Body of pancreas (tissue), 4 donors: ENCODE results near the gene PRUNE2. TPM values are rescaled to one million over a fixed set of nuclear protein-coding genes. Genes with fewer than 3 reads are reported as not detected.

Experiments used
- ATAC-seq: fragments of 150-250 bp; one replicate; pipeline ENCODE4 v1.9.1; 2016
- DNase-seq, 4 donors: peaks; one replicate each; pipeline ENCODE4 v3.0.0-alpha.2; 2019
- H3K27ac ChIP-seq, 4 donors: fragments of 200-600 bp; sonication (generic); 1 replicate in 3 of 4; 2 replicates in 1 of 4; pipeline versions ENCODE4 v1.5.1 to v1.6.1; 2016 to 2019; ENCODE audit warnings: mild to moderate bottlenecking in 1 of 4, mixed read lengths in 1 of 4, moderate library complexity in 1 of 4
- H3K27me3 ChIP-seq, 2 donors: fragments of 200-600 bp; sonication (generic); one replicate each; pipeline ENCODE4 v1.6.0; 2016; ENCODE audit warnings: mild to moderate bottlenecking in 1 of 2
- H3K36me3 ChIP-seq, 2 donors: fragments of 200-600 bp; sonication (generic); replicated peaks in 1 of 2; 2 replicates each; pipeline ENCODE4 v1.5.1; 2016; ENCODE audit warnings: low read depth in 2 of 2; ENCODE audit not compliant: insufficient read depth in 1 of 2
- H3K4me1 ChIP-seq: fragments of 200-600 bp; sonication (generic); one replicate; pipeline ENCODE4 v1.6.0; 2016
- H3K4me3 ChIP-seq, 2 donors: fragments of 200-600 bp; sonication (generic); 1 replicate in 1 of 2; 2 replicates in 1 of 2; pipeline ENCODE4 v1.5.1; 2016 to 2019
- H3K9me3 ChIP-seq, 3 donors: fragments of 200-600 bp; sonication (generic); 1 replicate in 2 of 3; 2 replicates in 1 of 3; pipeline ENCODE4 v1.5.1; 2016
- CTCF ChIP-seq, 7 experiments: fragments of 450-650 bp in 4 of 7; fragments of 200-600 bp in 3 of 7; sonication (generic) in 3 of 7; IDR thresholded peaks; one replicate each; pipeline ENCODE4 v1.5.1; 2016 to 2019; ENCODE audit warnings: antibody characterized with exemption in 7 of 7
- POLR2A ChIP-seq, 3 donors: fragments of 450-650 bp; IDR thresholded peaks; one replicate each; pipeline ENCODE4 v1.6.1; 2016; ENCODE audit warnings: antibody characterized with exemption in 3 of 3, mild to moderate bottlenecking in 2 of 3
- WGBS, 2 donors: methylation state at CpG; one replicate each; pipeline ENCODE4 v1.1.5; 2017; 5-methylcytosine and 5-hydroxymethylcytosine counted together
- intact Hi-C: fragments of 100-400 bp; cut with DNase I; formaldehyde crosslinking; loops from one replicate; pipeline ENCODE4 v1.15.1; 2023
- total RNA-seq, 2 donors: library from RNA; depleted of rRNA; stranded (reverse); fragments of >200 nt; gene quantifications; one replicate each; pipeline ENCODE4 v1.1.0, GENCODE V29; 2016

The PRUNE2 gene
- total RNA-seq, 2 donors from 2014 or later, result 3.9 to 15.2 TPM

DNA sequence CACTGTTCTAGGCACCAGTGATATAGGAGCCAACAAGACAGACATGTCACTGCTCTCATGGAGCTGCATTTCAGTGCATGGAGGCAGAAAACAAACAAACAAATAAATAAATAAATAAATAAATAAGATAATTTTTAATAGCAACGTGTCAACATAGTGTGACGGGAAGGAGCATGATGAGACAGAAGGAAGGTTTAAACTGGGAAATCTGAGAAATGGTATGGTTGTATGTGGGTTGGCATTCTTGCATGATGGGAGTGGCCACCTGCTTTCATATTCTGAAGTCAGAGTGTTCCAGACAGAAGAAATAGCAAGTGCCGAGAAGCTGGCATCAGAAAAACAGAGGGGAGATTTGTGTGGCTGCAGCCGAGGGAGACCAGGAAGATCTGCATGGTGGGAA, 141.8 kb downstream of the PRUNE2 start, which contains the start of gene PCA3:
Gene PCA3 (plus strand): TSS at position 301 of the 400 bp plus-strand sequence.
- TF ChIP-seq POLR2A (IDR thresholded peaks at IDR 0.05), result no peak
- no peak for TF ChIP-seq CTCF (IDR thresholded peaks at IDR 0.05)
- intact Hi-C loops, result no loop called here
- ATAC-seq, result no peak
- no peak for DNase-seq
- H3K4me1 ChIP-seq, result no peaks in the 10 kb centered on the region
- H3K9me3 ChIP-seq, result no peaks in the 10 kb centered on the region
- no peaks in the 10 kb centered on the region for H3K27me3 ChIP-seq
- H3K27ac ChIP-seq, result no peak within 1 kb of the TSS
- no peak within 1 kb of the TSS for H3K4me3 ChIP-seq
- no peaks in the 10 kb centered on the region for H3K36me3 ChIP-seq
- 90 to 91% methylated on average over 4 of the region's 4 CpGs for WGBS, 2 donors

DNA sequence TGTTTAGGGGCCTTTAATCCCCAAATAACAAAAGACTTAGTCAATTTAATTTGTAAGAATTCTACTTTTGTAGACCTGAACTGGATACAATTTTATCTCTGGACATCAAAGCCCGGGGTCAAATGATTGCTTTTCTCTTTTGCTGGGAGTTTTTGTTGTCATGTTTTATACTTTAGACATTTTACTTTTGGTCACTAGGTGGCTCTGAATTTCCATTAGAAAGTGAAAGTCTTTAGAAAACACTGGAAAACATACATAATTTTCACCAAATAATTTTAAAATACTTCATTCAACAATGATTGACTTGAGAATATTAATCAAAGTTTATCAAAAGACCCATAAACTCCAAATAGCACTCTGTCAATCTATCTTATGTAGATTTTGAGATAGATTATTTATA, 144.5 kb downstream of the PRUNE2 start:
- DNase-seq, result no peak
- H3K27me3 ChIP-seq, result no peaks in the 10 kb centered on the region
- TF ChIP-seq CTCF (IDR thresholded peaks at IDR 0.05), result peak in 3 of 7 experiments; percentile 11 to 20 (median 18)
- TF ChIP-seq POLR2A (IDR thresholded peaks at IDR 0.05), result no peak
- H3K4me3 ChIP-seq, result no peak overlapping the region
- H3K4me1 ChIP-seq, result no peaks in the 10 kb centered on the region
- intact Hi-C loops, result no loop called here
- H3K9me3 ChIP-seq, result no peaks in the 10 kb centered on the region
- ATAC-seq, result no peak
- no peak overlapping the region for H3K27ac ChIP-seq
- 6 to 23% methylated on average over 1 of the region's 1 CpG for WGBS, 2 donors
- H3K36me3 ChIP-seq, result no peaks in the 10 kb centered on the region

DNA sequence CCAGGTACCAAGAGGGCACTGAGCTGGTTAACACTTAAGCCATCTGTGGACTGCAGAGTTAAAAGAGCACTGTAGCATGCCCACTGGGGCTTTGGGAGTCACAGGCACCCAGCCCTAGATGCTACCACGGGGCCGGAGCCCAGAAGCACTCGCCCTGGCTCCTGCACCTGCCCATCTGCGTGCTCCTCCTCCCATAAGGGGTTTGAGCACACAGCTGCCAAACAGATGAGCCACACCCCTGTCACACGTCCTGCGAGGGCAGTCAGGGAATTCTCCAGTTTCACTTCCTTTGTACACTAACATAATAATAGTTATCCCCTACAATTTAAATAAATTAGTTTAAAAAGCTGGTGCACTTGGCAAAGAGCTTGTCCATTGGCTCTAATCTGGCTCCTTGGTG, 146.2 kb downstream of the PRUNE2 start:
- ATAC-seq, result no peak
- no peak for TF ChIP-seq CTCF (IDR thresholded peaks at IDR 0.05)
- no peak for TF ChIP-seq POLR2A (IDR thresholded peaks at IDR 0.05)
- intact Hi-C loops, result no loop called here
- DNase-seq, result no peak
- Histone ChIP-seq H3K4me1 (no peaks in the 10 kb centered on the region), H3K36me3 (no peaks in the 10 kb centered on the region), H3K9me3 (no peaks in the 10 kb centered on the region), H3K27ac (no peak overlapping the region), H3K4me3 (no peak overlapping the region), H3K27me3 (no peaks in the 10 kb centered on the region)
- 48 to 66% methylated on average over 6 of the region's 6 CpGs for WGBS, 2 donors

DNA sequence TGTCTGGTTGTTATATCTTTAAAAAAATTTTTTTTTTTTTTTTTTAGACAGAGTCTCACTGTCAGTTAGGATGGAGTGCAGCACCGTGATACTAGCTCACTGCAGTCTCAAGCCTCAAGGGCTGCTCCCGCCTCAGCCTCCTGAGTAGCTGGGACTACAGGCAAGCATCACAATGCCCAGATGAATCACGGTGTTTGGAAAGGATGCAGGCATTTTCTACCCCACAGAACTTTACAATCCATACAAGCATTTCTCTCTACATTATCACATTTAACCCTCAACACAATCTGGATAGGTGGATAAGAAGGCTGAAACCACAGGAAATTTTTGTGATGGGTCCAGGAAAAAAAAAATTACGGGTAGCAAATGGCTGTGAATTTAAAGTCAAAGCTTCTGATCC, 147.4 kb downstream of the PRUNE2 start:
- intact Hi-C loops, result no loop called here
- Histone ChIP-seq H3K27me3 (no peaks in the 10 kb centered on the region), H3K4me1 (no peaks in the 10 kb centered on the region), H3K27ac (no peak overlapping the region), H3K4me3 (no peak overlapping the region), H3K9me3 (no peaks in the 10 kb centered on the region), H3K36me3 (no peaks in the 10 kb centered on the region)
- DNase-seq, result no peak
- no peak for TF ChIP-seq CTCF (IDR thresholded peaks at IDR 0.05)
- no peak for TF ChIP-seq POLR2A (IDR thresholded peaks at IDR 0.05)
- 56 to 69% methylated on average over 4 of the region's 4 CpGs for WGBS, 2 donors
- ATAC-seq, result no peak

- Histone ChIP-seq H3K27ac (no peak overlapping the region), H3K4me3 (no peak overlapping the region), H3K36me3 (no peaks in the 10 kb centered on the region), H3K27me3 (no peaks in the 10 kb centered on the region), H3K9me3 (no peaks in the 10 kb centered on the region), H3K4me1 (no peaks in the 10 kb centered on the region)
- DNase-seq (no peak), ATAC-seq (no peak)
- 48 to 58% methylated on average over 3 of the region's 3 CpGs for WGBS, 2 donors
- no peak for TF ChIP-seq POLR2A (IDR thresholded peaks at IDR 0.05)
- TF ChIP-seq CTCF (IDR thresholded peaks at IDR 0.05), result no peak
- intact Hi-C loops, result no loop called here
Measured at GRCh38 chr9:76756941-76757673, 148.8 kb downstream of the PRUNE2 start.
